GM18498 (cell line): ENCODE results near the gene CMPK1.
"Not testable (repeated sequence)": the region's sequence is repeated elsewhere in the genome, so short reads cannot be mapped to it uniquely, and the experiment has no call there.

ENCODE experiments used
- ATAC-seq: cut with Tn5 transposase; IDR thresholded peaks from one replicate; pipeline ENCODE4 v1.9.1; 2021; ENCODE audit warnings: mild to moderate bottlenecking, moderate library complexity; ENCODE audit not compliant: unreplicated experiment

Gene CMPK1, protein sequence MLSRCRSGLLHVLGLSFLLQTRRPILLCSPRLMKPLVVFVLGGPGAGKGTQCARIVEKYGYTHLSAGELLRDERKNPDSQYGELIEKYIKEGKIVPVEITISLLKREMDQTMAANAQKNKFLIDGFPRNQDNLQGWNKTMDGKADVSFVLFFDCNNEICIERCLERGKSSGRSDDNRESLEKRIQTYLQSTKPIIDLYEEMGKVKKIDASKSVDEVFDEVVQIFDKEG

DNA sequence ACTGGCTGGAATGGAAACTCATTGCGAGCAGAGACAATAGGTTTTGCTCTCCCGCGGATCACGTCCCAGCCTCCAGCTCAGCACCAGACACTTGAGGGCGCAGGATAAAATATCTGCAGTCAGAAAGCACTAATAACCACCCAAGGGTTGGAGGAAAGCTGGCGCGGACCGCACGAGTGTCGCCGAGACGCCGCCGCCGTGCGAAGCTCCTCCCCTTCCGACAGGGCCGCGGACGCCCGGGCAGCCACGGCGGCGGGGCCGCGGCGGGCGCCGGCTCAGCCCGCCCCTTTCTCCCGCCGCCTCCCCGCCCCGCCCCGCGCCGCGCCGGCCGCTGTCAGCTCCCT, at the start of gene CMPK1:
CMPK1 (plus strand) TSS at position 213 of the 344 bp plus-strand sequence. CDS start 156 bp downstream, outside the sequence.
- peak; percentile 80 for ATAC-seq

DNA sequence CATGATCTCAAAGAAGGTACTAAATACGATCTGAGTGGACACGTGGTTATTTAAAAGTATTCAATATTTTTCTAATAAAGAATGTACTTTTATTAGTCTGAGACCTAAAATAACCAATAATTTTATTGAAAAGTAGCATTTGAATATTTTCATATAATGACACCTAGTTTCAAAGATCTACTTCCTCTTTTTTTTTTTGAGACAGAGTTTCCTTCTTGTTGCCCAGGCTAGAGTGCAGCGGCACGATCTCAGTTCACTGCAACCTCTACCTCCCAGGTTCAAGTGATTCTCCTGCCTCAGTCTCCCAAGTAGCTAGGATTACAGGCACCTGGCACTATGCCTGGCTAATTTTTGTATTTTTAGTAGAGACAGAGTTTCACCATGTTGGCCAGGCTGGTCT, 45.5 kb upstream of the CMPK1 start:
- ATAC-seq = not testable (repeated sequence)

GRCh38 chr1:47294863-47295262, 38.7 kb upstream of the CMPK1 start:
- ATAC-seq = not testable (repeated sequence)

DNA sequence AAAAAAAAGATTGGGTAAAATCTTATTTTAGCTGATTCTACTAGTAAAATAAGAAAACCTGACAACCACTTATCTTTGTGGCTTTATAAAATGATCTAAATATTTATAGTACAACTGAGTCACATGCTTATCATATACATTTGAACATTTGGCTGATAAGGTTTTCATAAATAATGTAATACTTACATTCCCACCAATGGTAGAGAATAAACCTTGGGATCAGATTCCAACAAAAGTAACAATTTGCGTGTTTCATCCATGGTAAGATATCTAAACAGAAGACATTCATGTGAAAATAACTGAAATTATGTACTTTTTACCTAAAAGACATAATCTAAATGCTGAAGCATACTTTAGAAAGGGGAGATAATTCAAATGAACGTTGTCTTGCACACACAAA, 38.0 kb upstream of the CMPK1 start:
- no peak for ATAC-seq

DNA sequence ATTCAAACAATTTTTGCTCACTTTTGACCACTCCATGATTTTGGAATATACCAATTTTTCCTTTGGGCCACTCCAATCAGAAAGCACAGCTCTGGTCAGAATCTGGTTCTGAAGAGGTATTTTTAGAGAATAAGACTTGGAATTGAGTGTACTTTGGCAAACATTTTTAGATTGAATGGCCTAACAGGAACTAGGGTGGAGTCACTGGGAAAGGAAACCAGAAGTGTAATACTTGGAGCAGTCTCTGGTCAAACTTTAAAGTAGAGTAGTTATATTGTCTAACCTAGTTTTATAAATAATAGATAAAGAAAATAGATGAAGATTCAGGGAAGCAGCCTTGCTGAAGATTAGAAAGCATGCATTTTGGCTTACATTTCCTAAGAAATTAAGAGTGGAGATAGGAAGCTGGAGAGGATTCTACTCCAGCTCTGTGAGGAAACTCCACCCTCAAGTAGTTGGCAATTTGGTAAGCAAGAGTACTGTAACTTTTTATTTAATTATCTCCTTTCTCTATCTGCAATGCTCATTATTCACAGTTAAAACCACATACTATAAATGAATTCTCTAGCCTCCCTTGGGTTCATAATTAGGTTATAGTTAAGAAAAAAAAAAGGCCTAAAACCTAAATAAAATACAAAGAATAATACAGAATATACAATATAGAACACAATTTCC, 35.4 kb upstream of the CMPK1 start:
- ATAC-seq = no peak

GRCh38 chr1:47302472-47302871, 31.1 kb upstream of the CMPK1 start:
- ATAC-seq = no peak

GRCh38 chr1:47309427-47309826, 24.2 kb upstream of the CMPK1 start:
- ATAC-seq = no peak

GRCh38 chr1:47313915-47314664, 19.5 kb upstream of the CMPK1 start, which contains the start of gene STIL:
Gene STIL (minus strand): TSS chr1:47314147. CDS start chr1:47310319, 3,828 bp downstream.
- ATAC-seq = peak; percentile 98

DNA sequence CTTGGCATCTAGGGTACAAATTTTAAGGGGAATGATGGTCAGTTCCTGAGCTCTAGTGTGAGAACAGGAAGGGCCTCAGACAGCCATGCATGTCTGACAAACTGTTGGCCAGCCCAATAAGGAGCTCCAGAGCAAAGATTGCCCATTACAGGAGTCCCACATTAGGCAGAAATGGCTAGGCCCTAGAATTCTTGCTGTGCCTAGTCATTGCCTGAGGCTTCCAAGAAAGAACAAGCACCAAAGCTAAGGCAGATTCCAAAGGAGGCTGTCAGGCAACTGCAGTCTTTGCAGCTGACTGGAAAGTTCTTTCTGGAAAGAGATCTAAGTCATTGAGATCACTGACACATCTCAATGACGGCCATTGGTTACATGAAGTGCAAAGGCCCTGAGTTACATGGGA, 15.7 kb upstream of the CMPK1 start:
- ATAC-seq = no peak

DNA sequence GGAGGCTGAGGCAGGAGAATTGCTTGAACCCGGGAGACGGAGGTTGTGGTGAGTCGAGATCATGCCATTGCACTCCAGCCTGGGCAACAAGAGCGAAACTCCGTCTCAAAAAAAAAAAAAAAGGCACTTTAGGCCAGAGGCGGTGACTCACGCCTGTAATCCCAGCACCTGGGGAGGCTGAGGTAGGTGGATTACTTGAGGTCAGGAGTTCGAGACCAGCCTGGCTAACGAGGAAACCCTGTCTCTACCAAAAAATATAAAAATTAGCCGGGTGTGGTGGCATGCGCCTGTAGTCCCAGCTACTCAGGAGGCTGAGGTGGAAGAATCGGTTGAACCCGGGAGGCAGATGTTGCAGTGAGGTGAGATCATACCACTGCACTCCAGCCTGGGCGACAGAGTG, 13.6 kb upstream of the CMPK1 start:
- ATAC-seq = not testable (repeated sequence)

DNA sequence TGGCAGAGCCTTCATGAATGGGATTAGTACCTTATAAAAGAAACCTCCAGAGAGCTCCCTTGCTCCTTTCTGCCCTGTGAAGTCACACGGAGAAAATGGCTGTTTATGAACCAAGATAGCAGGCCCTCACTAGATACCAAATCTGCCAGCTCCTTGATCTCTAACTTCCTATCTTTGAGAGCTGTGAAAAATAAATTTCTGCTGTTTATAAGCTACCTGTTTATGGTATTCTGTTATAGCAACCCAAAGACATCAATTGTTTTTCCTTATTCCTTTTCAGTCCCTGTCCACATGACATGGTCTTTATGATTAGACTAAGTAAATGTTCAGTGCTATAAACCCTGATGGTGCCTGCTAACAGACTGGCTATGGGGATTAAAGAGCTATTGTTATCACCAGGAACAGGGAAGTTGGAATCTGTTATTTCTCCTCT, 10.0 kb upstream of the CMPK1 start:
- ATAC-seq = no peak

GRCh38 chr1:47324682-47325081, 8.9 kb upstream of the CMPK1 start:
- ATAC-seq = no peak

DNA sequence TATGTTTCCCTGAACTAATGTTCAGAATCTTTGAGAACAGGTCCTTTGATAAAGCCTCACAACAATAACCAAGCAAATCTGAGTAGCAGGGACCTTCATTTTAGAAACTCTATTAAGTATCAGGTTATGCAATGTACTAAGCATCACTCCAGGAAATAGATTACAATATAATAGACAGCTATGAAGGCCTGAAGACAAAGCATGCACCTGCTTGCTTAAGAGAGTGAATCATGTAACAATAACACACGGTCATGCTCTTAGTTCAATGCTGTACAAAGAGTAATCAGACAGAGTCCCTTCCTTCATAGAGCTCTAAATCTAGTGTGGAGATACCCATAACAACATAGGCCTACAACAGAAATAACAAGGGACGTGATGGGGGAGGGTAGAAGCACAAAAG, 8.1 kb upstream of the CMPK1 start:
- no peak for ATAC-seq

DNA sequence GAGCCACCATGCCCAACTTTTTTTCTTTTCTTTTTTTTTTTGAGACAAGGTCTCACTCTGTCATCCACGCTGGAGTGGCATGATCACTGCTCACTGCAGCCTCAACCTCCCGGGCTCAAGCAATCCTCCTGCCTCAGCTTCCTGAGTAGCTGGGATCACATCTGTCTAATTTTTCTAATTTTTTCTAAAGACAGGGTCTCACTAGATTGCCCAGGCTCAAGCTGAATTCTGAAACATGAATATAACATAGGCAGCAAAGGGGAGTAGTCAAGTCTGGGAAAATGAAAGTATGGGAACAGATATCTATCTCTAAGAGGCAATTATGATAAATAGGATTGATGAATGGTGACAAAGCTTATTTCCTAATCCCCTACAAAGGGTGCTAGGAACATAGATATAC, 7.3 kb upstream of the CMPK1 start:
- ATAC-seq = no peak

- no peak for ATAC-seq
Observed at GRCh38 chr1:47328992-47329391, 4.6 kb upstream of the CMPK1 start.

- ATAC-seq = no peak
Observed at GRCh38 chr1:47330212-47330611, 3.4 kb upstream of the CMPK1 start.

GRCh38 chr1:47331875-47332274, 1.7 kb upstream of the CMPK1 start:
- no peak for ATAC-seq

DNA sequence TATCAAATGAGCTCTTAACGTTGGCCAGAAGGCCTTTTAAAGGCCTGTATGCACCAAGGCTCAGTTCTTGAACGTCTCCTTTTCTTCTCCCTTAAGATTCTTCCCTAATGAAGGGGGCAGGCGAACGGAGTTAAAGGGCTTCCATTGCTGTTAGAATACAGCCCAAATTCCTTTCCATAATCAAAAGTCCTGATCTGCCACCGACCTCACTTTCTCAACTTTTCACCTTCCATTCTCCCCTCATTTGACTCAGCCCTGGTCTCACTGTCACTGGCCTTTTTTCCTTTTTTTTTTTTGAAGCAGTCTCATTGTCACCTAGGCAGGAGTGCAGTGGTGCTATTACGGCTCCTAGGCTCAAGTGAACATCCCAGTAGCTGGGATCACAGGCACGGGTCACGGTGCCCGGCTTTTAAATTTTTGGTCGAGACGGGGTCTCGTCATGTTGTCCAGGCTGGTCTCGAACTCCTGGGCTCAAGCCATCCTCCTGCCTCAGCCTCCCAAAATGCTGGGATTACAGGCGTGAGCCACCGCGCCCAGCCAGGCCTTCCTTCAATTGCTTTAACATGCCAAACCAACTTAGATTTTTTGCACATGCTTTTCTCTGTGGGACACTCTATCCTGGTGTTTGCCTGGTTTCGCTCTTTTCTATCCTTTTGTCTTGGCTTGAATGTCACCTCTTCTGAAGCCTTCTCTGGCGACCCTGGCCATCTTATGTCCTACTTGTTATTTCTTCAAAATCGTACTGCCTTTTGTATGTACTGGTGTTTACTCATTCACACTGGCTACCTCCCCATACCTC, 612 bp upstream of the CMPK1 start:
- no peak for ATAC-seq

- peak; percentile 89 for ATAC-seq
Observed at GRCh38 chr1:47333922-47334764, 553 bp downstream of the CMPK1 start.

- ATAC-seq = no peak
Observed at GRCh38 chr1:47334765-47335435, 1.3 kb downstream of the CMPK1 start.
